AG09319 (cell line): ENCODE data around the gene KCNJ6.

Source experiments
- DNase-seq: peaks from one replicate; pipeline ENCODE4 v3.0.0-alpha.2; 2010; ENCODE audit warnings: low read depth; ENCODE audit errors: extremely low read depth
- TF ChIP-seq, protein P1 (sequence below): IDR thresholded peaks from 2 replicates; pipeline ENCODE4 v1.5.1; 2011; ENCODE audit warnings: low read depth, mild to moderate bottlenecking, inconsistent platforms, low read length, moderate library complexity

The KCNJ6 gene

DNA sequence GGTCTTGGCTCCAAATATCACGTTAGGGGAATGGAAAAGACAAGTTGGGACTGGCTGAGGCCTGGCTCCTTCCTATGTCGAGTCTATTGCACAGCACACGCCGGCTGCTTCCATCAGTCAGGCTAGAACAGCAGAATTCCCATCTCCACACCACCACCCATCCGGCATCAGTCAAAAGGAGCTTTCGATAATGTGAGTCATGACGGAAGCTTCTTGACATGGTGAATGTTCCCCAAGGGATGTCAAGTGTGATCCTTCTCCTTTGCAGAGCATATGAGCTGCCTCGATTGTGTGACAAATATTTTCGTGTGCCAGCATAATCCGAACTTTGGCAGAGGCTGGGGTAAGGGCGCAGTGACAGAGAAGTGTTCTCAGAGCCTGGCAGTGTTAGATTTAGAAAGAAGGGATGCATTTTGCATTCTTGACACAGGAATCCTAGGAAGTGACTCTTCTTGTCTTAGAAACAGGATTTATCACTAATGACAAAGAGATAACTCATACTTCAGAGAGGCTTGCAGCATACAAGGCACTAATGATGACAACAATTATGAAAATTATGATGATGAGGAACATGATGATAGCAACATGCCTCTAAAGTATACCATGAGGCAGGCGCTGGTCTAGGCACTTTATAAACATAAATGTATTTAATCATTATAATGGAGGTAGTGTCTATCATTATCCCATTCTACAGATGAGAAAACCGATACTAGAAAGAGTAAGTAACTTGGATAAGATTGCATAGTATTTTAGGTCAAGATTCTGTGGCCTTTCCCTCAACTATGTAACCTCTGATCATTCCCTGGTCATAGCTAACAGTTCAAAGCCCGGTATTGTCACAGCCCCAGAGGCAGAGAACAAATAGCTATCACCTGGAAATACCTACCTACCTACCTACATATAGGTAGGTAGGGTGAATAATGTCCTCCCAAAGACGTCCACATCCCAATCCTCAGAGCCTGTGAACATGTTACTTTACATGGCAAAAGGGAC, 135.0 kb downstream of the KCNJ6 start:
- no peak for DNase-seq
- TF ChIP-seq, protein P1, sequence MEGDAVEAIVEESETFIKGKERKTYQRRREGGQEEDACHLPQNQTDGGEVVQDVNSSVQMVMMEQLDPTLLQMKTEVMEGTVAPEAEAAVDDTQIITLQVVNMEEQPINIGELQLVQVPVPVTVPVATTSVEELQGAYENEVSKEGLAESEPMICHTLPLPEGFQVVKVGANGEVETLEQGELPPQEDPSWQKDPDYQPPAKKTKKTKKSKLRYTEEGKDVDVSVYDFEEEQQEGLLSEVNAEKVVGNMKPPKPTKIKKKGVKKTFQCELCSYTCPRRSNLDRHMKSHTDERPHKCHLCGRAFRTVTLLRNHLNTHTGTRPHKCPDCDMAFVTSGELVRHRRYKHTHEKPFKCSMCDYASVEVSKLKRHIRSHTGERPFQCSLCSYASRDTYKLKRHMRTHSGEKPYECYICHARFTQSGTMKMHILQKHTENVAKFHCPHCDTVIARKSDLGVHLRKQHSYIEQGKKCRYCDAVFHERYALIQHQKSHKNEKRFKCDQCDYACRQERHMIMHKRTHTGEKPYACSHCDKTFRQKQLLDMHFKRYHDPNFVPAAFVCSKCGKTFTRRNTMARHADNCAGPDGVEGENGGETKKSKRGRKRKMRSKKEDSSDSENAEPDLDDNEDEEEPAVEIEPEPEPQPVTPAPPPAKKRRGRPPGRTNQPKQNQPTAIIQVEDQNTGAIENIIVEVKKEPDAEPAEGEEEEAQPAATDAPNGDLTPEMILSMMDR = no peak

DNA sequence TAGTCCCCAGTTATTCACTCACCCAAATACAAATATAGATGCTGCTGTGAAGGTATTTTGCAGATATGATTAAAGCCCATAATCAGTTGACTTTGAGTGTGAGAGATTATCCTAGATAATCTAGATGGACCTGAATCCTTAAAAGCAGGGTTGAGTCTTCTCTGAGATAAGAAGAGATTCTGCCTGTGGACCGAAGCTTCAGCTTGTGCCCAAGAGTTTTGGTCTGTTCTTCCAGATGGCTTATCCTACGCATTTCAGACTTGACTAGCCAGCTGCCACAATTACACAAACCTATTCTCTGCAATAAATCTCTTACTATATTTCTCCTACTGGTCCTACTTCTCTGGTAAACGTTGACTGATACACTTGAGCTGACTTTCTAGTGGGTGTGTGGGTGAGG, 145.1 kb downstream of the KCNJ6 start:
- TF ChIP-seq, protein P1 = no peak
- no peak for DNase-seq

DNA sequence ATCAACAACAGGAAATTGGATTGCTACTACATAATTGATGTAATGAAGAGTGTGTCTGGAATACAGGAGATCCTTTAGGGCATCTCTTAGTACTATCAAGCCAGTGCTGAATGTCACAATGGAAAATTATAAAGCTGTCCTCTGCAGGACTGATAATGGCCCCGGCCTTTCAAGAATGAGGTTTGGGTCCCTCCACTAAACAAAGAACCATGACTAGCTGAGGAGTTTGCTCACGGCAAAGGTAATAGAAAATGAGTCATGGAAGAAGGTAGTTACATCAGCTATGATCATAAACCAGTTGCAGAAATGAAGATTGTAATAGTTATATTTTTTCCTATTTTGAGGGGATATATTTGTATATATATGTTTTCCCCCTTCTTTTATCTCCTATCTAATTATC, 145.8 kb downstream of the KCNJ6 start:
- TF ChIP-seq, protein P1 = no peak
- DNase-seq = no peak

DNA sequence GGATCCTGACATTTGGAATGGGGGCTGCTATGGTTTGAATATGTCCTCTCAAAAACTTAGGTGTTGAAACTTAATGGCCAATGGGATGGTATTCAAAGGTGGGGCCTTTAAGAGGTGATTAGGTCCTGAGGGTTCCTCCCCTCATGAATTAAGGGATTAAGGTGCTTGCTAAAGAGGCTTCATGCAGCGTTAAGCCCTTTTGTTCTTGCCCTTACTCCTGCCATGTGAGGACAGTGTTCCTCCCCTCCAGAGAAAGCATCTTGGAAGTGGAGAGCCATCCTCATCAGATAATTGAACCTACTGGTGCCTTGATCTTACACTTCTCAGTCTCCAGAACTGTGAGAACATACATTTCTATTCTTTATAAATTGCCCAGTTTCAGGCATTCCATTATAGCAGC, 146.6 kb downstream of the KCNJ6 start:
- TF ChIP-seq, protein P1 = no peak
- no peak for DNase-seq

DNA sequence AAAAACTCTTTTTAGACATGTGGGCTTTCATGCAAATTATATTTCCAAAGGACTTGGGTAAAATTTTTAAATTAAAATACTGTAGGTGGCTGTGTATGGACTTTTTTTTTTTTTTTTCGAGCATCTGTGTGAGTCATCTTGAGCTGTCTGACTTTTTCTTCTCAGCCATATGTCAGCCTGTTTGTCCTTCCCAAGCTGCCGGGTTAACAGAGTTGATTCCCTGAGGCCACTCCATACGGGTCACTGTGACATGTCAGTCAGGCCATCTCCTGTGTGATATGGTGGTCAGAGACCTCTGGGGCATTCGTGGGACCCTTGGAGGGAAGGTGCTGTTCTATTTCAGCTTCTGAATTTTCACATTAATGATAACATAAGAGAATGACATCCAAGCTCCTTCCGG, 148.3 kb downstream of the KCNJ6 start:
- TF ChIP-seq, protein P1 = no peak
- no peak for DNase-seq

DNA sequence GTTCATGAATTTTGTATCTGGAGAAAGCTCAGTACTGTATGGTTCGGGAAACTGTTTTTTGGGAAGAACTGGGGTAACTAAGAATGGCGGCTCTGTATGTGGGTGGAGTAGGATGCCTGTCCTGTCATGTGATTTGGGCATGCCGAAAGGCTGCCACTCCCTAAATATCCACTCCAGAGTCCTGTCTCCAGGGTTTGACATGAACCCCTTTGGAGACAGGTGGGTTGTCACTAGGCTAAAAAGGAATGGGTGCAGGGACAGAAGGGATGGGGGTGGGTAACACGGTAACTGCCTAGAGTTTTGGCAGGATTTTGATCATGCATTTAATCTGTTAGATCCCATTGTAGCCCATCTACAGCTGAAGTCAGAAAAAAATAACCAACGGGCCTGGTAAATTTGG, 150.1 kb downstream of the KCNJ6 start:
- TF ChIP-seq, protein P1 = no peak
- no peak for DNase-seq

DNA sequence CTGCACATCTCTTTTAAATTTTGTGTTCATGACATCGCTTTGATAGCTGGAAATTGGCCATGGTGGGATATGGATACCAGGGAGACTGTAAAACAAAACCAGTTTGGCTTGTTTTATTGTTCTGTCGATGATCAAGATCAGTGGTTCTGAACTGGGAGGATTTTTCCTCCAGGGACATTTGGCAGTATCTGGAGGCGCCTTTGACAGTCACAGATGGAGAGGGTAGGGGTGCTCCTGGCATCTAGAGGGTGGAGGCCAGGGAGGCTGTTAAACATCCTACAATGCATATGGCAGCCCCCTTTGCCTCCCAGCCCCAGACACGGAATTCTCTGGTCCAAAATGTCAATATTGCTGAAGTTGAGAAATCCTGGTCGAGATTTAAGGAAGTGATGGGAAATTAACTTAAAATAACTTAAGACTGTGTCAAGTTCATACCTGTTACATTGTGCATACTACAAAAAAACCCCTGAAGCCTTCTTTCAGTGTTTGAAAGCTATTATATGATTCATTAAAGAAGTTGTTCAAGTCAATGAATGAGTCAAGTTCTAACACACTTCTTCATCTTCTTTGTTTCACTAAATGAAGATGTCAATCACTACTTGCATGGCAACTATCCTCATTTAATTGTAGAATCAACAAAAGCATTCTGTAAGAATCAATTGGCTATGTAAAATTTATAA, 150.9 kb downstream of the KCNJ6 start:
- TF ChIP-seq, protein P1 = no peak
- no peak for DNase-seq
